ENCODE results near the gene RGL3.

DNA sequence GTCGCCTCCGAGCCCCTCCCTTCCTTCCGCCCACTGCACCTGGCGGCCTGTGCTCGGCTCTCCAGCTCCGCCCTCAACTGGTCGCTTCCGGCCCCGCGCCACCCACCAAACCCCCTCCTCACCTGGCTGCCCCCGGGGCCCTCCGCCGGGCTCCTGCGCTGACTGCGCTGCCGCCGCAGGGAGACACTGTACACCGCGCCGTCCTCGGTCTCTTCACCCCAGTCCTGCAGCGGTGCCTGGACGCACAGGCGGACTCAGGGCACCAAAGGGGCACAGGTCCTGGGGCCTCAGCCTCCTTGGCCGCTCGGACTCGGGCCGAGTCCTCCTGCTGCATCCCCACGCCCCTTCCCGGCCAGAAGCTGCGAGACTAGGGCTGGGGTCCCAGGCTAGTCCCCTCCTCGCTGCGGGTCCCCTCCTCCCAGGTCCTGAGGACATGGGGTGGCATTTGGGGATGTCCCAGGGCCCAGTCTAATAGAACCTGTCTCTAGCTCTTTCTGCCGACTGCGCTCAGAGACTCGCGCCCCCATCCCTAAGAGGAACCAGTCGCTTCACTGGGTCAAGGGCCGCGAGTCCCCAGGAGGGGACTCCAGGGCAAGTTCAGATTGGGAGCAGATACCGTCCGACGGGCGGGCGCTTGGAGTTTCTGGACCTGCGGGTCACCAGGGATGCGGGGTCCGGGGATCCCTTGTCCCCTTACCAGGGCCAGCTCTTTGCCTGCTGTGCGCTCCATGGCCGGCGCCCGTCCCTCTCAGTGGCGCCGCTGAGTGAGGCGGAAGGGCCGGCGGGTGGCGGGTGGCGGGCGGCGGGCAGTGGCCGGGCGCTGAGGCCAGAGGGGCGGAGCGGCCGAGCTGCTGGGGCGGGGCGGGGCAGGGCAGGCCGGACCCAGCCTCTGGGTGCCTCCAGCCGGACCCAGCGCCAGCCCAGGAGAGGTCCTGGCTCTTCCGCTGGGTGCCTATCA, at the start of gene RGL3:
- TF ChIP-seq POLR2A (IDR thresholded peaks at IDR 0.05; ENCODE audit: low read length) (no peak), GATA1 (IDR thresholded peaks at IDR 0.05; ENCODE audit: low read depth, low read length) (no peak)
